ENCODE data around the gene FNTB. TPM values are rescaled to one million over a fixed set of nuclear protein-coding genes. Genes with fewer than 3 reads are reported as not detected.

FNTB gene
- polyA plus RNA-seq, 3 donors: 6.8 to 10.7 (median 7.2) TPM

DNA sequence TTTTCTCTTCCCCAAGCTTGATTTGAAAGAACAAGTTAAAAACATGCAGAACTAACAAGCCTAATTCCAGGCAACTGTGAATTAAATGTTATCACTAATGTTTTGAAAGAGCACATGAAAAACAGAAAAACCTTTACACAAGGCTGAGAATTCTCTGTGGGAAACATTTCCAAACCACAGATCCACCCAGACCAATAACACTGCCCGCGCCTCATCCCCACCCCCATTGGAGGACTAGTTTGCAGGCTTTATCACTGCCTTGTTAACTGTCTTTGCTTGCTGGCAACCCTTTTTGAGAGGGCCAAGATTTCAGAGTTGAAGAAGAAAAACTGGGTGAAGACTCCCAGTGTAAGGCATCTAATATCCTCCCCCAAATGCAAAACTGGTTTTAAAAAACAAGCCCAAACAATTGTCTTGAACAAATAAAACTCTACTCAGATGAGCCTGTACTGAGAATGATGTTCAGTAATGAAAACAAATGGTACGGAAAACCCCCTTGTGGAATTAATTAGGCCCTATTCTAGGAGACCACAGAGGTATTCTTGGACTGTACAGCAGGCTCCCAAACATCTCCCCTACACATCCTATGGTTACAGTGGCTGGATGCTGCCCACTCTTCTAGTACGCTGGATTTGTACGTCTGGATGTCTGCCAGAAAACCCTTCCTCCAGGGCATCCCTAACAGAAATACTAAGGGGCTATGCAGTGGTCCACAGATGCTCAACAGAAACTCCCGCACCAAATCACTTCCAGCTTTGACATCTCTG lies 109.8 kb downstream of the FNTB start:
- H3K27ac ChIP-seq (ENCODE audit: low read depth, low read length): no peak overlapping the region
- 57 to 63% (median 61%) methylated on average over 6 of the region's 6 CpGs for WGBS, 3 donors

DNA sequence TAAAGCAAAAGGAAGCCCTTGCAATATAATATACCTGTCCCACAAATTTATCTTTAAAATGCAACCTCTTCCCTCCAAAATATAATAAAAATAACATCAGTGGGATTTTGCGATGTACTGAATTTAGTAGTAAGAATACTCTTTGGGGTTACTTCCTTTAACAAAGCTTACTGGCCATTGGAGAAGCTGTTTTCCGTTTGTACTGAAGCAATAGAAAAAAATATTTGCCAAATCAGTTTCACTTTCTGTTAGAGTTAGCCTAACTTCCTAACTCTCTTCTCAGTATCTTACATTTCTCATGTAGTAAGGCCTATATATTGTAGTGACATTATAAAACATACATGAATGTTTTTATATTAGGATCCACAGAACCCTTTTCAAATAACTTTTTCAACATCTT lies 111.9 kb downstream of the FNTB start:
- 3 to 44% (median 4%) methylated on average over 2 of the region's 2 CpGs for WGBS, 3 donors
- no peak overlapping the region for H3K27ac ChIP-seq (ENCODE audit: low read depth, low read length)

DNA sequence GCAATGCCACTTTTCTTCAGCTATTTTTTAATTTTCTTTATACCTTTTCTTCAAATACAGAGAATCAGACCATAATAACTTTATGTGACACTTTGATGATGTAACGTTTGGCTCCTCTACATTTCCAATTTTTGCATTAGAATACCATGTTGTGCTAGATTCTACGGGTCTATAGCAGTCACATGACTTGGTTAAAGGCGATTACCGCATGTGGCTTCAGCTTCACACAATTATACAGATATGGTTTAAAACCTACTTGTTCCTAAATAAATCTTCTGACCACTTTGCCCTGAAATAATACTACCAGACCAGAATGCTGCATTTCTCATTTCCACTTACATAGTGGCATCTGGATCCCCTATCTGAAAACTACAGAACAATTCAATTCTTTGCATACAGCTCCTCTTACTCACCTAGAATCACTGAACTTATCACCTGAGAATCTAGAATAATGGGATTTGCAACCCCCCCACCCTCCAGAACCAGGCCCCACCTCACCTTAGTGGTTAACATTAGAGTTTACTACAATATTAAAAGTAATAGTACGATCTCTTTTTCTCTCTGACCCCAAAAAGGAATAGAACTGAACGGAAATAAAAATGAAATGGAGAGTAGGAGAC lies 114.3 kb downstream of the FNTB start:
- 10 to 33% (median 21%) methylated on average over 6 of the region's 6 CpGs for WGBS, 3 donors
- H3K27ac ChIP-seq (ENCODE audit: low read depth, low read length): no peak overlapping the region

DNA sequence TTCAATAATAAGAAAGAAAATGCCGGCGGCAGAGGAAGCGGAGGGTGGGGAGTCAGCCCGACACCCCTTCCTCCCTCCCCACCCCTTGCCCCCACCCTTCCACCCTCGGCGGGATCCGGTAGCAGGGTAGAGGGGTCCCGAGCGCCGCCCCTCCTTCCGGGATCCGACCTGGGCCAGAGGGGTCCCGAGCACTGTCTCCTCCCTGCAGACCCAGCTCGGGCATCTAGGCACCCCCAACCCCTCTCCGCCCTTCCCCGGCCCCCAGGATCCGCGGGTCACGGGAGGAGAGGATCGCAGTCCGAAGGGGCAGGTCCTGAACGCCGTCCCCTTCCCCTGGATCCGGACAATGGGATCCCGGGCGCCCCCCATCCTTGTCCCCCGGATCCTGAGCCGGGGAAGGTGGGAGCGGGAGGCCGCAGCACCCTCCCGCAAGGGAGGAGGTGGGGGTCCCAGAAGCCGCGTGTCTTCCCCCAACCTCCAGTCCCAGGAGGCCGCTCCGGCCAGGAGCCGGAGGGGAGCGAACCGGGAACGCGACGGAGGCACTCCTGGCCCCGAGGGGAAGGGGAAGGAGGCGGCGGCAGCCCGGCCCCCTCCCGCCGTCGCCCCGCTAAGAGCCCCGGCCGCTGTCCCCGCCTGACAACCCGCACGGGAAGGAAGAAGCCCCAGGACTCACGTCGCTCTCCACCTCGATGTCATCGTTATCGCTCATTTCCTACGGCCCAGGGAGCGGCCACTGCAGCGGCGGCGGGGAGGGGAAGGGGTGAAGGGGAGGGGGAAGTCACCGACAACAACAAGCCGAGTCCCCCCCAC lies 115.1 kb downstream of the FNTB start:
- peak overlapping the region; percentile 80 for H3K27ac ChIP-seq (ENCODE audit: low read depth, low read length)
- 0 to 1% (median 0%) methylated on average over 27 to 66 of the region's 66 CpGs for WGBS, 3 donors

DNA sequence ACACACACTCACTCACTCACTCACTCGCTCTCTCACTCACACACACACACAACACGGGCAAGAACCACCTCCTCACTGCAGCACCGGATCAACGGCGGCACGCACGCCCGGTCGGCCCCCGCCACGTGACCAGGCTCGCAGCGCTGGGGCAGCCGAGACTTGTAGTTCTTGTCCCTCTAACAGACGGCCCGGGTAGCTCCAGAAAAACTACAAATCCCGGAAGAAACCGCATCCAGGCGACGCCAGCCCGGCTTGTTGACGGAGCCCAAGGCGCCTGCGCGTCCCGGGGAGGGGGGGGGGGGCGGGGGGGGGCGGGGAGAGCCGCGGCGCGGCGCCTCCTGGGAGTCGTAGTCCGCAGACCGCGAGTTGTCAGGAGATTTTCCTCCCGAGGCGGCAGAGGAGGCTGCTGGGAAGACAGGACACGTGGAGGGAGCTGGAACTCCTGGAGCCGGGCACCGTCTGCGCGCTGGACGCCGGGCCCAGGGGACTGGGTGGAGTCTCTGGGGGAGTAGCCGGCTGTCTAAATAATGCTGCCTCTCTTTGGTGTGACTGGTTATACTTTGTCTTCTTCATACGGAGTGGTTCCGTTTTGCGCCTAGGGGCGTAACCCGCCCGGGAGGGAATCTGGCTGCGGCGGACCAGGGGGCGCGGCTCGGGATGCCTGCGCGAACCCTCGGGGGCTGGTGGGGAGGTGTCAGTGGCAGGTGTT lies 115.9 kb downstream of the FNTB start, which contains the start of gene MAX:
Gene MAX, minus strand, starts transcription at position 77 of the 709 bp plus-strand sequence. CDS start 178 bp downstream, outside the sequence.
- WGBS, 3 donors: 0 to 1% (median 0%) methylated on average over 42 to 60 of the region's 61 CpGs
- peak within 1 kb of the TSS; percentile 80 for H3K27ac ChIP-seq (ENCODE audit: low read depth, low read length)

DNA sequence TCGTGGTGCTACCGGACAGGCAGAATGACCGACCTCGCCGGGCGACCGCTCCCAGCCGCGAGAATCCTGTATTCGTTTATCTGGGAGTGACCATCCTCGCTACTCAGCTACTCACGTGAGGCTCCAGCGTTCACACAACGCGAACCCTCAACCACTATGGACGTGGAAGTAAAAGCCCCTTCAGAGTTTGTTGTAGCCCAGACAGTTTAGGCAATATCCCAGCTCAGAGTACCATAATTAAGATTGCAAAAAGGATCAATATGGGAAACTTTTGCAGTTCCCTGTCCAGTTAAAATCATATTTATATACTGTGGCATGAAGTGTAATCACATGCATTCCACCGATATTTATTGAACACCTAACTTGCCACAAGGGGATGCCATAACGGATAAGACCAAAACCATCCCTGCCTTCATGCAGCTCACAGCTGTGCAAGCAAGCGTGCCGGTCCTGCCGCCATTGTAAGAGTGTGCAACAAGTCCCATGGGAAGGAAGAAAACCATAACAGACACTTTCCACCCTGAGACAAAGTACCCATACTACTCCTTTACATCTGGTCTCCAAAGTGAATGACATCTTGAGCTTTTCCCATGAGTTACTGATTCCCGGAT lies 116.6 kb downstream of the FNTB start:
- 3 to 8% (median 8%) methylated on average over 22 of the region's 22 CpGs for WGBS, 3 donors

DNA sequence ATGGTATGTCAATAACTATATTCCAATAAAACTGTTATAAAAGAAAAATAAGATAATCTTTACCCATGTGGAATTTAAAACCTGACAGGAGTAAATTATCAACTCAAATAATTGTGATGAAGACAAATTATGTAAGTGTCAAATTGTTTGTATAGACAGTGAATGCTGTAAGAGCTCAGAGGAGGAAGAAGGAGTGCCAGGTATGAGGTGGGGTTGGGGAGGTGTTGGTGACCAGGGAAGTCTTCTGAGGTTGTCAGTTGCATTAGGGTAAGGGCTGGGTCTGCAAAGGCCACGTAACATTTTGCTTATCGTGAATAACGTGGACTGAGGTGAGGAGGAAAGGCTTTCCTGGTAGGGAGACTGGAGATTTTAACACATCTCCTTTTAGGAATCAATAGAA lies 118.1 kb downstream of the FNTB start:
- H3K27ac ChIP-seq (ENCODE audit: low read depth, low read length): no peak overlapping the region
- WGBS, 3 donors: 93 to 96% (median 95%) methylated on average over 3 of the region's 3 CpGs

More for the DNA sequence above, 116.6 kb downstream of the FNTB start:
- H3K27ac ChIP-seq (ENCODE audit: low read depth, low read length): no peak overlapping the region

DNA sequence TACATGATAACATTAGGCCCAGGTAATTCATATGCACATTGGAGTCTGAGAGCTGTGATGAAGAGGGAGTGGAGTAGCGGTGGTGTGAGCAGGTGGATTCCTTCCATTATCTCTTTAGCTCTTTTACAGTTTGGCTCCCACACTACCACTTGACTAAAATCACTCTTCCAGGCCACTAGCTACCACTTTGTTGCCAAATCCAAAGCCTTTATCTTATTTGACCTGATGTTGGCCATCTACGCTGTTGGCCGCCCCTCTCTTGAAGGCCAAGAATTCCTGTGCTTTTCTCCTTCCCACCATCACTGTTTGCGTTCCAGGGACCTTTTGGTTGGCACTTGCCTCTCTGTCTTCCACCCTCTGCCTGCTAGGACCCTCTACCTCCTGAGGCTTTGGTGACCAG lies 119.6 kb downstream of the FNTB start:
- H3K27ac ChIP-seq (ENCODE audit: low read depth, low read length): no peak overlapping the region
- WGBS, 3 donors: 93 to 96% (median 95%) methylated on average over 4 of the region's 4 CpGs

DNA sequence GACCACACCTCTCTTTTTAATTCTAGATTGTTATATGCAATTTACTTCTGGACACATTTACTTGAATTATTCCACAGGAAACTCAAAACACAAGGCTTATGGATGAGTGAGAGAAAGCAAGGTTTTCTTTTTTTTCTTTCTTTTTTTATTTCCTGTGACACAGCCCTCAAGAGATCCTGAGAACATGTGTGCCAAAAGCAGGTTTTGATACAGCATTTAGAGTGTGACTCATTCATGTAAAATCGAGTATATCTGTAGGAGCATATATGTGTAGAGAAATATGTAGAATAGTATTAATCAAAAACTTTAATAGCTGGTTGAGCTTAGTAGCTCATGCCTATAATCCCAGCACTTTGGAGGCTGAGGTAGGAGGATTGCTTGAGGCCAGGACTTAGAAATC lies 120.0 kb downstream of the FNTB start:
- no peak overlapping the region for H3K27ac ChIP-seq (ENCODE audit: low read depth, low read length)
- 37 to 63% (median 39%) methylated on average over 1 of the region's 1 CpG for WGBS, 3 donors

DNA sequence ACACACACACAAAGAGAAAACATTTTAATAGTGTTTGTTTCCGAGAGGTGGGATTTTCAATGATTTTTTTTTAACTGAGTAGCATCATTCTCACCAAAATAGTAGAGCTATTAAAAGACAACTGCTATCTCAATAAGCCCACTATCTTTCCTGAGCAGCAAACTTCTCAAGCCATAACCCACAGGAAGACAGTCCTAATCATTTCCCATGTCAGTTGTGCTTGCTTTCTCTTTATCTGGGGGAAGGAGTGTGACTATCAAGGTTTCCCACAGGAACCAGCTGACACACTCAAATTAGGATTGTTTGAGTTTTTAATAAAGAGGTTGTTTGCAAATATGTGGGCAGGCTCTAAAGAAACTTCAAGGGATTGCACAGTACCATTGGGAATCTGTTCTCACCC lies 120.5 kb downstream of the FNTB start:
- no peak overlapping the region for H3K27ac ChIP-seq (ENCODE audit: low read depth, low read length)
- WGBS, 3 donors: 62 to 85% (median 78%) methylated on average over 1 of the region's 1 CpG

DNA sequence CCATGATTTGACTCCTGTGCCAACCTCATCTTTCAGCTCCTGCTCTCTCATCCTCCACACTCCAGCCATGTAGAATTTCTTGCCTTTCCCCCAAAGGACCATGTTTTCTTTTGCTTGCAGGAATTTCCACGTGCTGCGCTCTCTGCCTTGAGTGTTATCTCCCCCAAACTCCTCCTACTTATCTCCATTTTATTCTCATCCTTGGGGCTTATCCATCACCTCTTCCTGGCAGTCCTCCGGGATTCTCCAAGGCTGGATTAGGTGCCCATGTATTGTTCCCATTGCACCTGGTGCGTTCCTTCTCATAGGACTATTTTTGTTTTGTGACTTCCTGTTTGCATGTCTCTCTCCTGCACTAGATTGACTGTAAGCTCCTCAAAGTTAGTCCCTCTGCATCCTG lies 122.7 kb downstream of the FNTB start:
- 79 to 88% (median 86%) methylated on average over 4 of the region's 4 CpGs for WGBS, 3 donors
- no peak overlapping the region for H3K27ac ChIP-seq (ENCODE audit: low read depth, low read length)

DNA sequence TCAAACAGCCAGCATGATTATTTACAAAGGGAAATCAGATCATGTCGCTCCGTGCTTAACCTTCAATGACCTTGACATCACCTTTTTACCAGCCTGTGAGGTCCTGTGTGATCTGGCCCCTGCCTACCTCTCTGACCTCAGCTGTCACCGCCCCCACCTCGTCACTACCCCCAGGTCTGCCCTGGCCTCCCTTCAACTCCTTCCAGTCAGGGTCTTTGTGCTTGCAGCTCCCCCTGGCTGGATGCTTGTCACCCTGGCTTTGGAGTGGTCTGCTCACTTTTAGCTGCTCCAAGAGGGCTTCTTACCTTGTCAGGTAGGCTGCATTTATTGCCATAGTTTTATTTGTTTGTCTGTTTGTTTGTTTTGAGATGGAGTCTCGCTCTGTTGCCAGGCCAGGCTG lies 123.8 kb downstream of the FNTB start:
- no peak overlapping the region for H3K27ac ChIP-seq (ENCODE audit: low read depth, low read length)
- WGBS, 3 donors: 53 to 80% (median 72%) methylated on average over 5 of the region's 5 CpGs

Other genes starting within 250 kb of the FNTB start
- 1 to 10 TPM; 1.1 to 3.0 (median 2.5) TPM for gene SPTB, start 107.0 kb upstream of the FNTB start, polyA plus RNA-seq
- 10 to 100 TPM; 20.3 to 52.4 (median 46.9) TPM for gene CHURC1, start 72.4 kb upstream of the FNTB start, polyA plus RNA-seq
- gene GPX2, start 44.1 kb upstream of the FNTB start, polyA plus RNA-seq: 10 to 100 TPM in 1 of 3 donors, 1 to 10 TPM in 2; 2.9 to 24.8 (median 3.3) TPM
- 1 to 10 TPM; 1.8 to 6.5 (median 4.0) TPM for gene RAB15, start 14.6 kb upstream of the FNTB start, polyA plus RNA-seq
- gene MAX, start 115.6 kb downstream of the FNTB start, polyA plus RNA-seq: 10 to 100 TPM; 15.1 to 71.4 (median 35.3) TPM

Data from adipose tissue (tissue), 3 donors.